Skeletal muscle satellite cell (primary cell): ENCODE measurements around the gene RAPGEF3.

ENCODE experiments used
- H3K27me3 ChIP-seq: 2 replicates; pipeline ENCODE4 v1.7.0; 2013; ENCODE audit warnings: low read length; ENCODE audit not compliant: control insufficient read depth, insufficient read depth
- H3K36me3 ChIP-seq: 2 replicates; pipeline ENCODE4 v1.7.0; 2013; ENCODE audit warnings: mild to moderate bottlenecking, control low read depth, low read length; ENCODE audit not compliant: insufficient read depth
- H3K4me1 ChIP-seq: 2 replicates; pipeline ENCODE4 v1.7.0; 2013; ENCODE audit warnings: low read length; ENCODE audit not compliant: control insufficient read depth, insufficient read depth
- H3K4me2 ChIP-seq: 2 replicates; pipeline ENCODE4 v1.7.0; 2013; ENCODE audit warnings: mild to moderate bottlenecking, low read length
- H3K4me3 ChIP-seq: 2 replicates; pipeline ENCODE4 v1.7.0; 2013; ENCODE audit warnings: low read length
- H3K9ac ChIP-seq: 2 replicates; pipeline ENCODE4 v1.7.0; 2013; ENCODE audit warnings: mild to moderate bottlenecking, low read depth, low read length, moderate library complexity
- H3K9me3 ChIP-seq: replicated peaks from 2 replicates; pipeline ENCODE4 v1.7.0; 2013; ENCODE audit warnings: mild to moderate bottlenecking, control low read depth, low read length

Gene RAPGEF3

DNA sequence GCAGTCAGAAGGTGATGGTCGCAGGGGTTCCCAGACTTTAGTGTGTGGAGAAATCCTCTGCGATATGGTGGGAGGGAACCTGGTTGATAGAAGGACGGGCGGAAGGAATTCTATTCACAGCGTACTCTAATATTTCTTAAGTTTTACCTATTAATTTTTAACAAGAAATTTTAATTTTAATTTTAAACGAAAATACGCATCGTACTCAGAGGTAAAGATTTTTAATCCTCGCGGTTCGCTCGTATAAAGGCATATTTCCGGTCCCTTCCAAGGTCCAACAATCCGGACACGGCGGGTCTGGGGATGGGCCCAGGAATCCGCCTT is 14.0 kb upstream of the RAPGEF3 start:
- H3K4me1 ChIP-seq = peaks cover 53% of the 10 kb centered on the region
- peak overlapping the region; percentile 83 for H3K4me3 ChIP-seq
- no peaks in the 10 kb centered on the region for H3K27me3 ChIP-seq
- H3K36me3 ChIP-seq = no peaks in the 10 kb centered on the region
- H3K9ac ChIP-seq = peak overlapping the region; percentile 76
- H3K4me2 ChIP-seq = peak overlapping the region; percentile 93
- H3K9me3 ChIP-seq = no peaks in the 10 kb centered on the region

DNA sequence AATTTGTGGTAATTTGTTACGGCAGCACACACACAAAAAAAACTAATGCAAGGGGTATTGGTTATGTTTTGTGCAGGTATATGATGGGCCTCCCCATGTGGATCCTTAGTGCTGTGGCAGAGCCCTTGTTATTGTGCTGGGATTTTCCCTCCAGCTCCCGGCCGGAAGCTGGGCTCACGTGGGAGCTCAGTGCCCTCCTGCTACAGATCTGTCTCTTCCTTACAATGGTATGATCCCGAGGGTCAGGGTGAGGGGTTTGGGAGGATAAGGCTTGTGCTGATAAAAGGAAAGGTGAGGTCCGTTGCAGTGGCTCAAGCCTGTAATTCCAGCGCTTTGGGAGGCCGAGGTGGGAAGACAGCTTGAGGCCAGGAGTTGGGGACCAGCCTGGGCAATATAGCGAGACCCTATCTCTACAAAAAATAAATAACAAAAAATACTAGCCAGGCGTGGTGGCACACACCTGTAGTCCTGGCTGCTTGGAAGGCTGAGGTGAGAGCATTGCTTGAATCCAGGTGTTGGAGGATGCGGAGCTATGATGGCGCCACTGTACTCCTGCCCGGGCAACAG is 13.5 kb upstream of the RAPGEF3 start:
- Histone ChIP-seq H3K4me1 (peaks cover 52% of the 10 kb centered on the region), H3K9ac (no peak overlapping the region), H3K9me3 (no peaks in the 10 kb centered on the region), H3K4me2 (peak overlapping the region; percentile 93), H3K36me3 (no peaks in the 10 kb centered on the region), H3K27me3 (no peaks in the 10 kb centered on the region), H3K4me3 (no peak overlapping the region)

DNA sequence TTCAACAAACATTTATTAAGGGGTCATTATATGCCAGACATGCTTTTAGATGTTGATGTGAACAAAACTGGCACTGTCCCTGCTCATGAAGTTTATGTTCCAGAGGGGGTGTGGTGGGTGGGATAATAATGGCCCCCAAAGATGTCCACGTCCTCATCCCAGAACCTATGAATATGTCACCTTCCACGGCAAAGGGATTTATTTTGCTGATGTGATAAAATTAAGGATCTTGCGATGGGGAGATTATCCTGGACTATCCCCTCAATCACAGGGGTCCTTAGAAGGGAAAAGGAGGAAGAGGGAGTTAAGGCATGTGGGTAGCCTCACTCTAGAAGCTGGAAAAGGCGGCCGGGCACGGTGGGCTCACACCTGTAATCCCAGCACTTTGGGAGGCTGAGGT is 12.6 kb upstream of the RAPGEF3 start:
- no peaks in the 10 kb centered on the region for H3K36me3 ChIP-seq
- no peaks in the 10 kb centered on the region for H3K9me3 ChIP-seq
- H3K27me3 ChIP-seq = no peaks in the 10 kb centered on the region
- no peak overlapping the region for H3K4me3 ChIP-seq
- no peak overlapping the region for H3K9ac ChIP-seq
- no peak overlapping the region for H3K4me2 ChIP-seq
- H3K4me1 ChIP-seq = peaks cover 44% of the 10 kb centered on the region

DNA sequence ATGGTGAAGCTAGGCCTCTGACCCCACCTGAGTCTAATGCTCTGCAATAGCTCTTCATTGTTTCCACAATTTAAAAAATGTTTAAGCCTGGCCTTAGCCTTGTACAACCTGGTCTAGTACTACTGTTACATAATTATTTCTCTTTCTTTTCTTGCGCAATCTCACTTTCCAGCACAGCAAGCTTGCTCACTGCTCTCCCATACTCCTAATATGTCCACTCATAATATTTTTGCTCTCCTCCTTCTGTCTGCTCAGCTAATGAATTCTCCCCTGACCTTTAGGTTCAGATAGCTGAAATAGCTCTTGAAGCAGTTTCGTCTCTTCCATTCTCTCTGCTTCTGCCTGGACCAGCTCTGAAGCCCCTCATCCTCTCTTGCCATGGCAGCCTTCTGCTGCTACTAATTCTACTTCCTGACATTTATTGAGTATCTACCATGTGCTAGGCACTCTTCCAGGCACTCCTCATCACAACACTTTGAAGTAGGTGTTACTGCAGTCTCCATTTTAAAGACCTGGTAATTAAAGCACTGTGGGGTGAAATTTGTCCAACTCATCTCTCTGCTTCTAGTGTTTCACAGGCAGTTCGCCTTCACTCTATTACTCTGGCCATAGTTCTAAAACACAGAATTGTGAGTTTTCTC is 11.5 kb upstream of the RAPGEF3 start:
- Histone ChIP-seq H3K9me3 (no peaks in the 10 kb centered on the region), H3K27me3 (no peaks in the 10 kb centered on the region), H3K9ac (no peak overlapping the region), H3K4me2 (no peak overlapping the region), H3K4me3 (no peak overlapping the region), H3K4me1 (peaks cover 33% of the 10 kb centered on the region), H3K36me3 (no peaks in the 10 kb centered on the region)

DNA sequence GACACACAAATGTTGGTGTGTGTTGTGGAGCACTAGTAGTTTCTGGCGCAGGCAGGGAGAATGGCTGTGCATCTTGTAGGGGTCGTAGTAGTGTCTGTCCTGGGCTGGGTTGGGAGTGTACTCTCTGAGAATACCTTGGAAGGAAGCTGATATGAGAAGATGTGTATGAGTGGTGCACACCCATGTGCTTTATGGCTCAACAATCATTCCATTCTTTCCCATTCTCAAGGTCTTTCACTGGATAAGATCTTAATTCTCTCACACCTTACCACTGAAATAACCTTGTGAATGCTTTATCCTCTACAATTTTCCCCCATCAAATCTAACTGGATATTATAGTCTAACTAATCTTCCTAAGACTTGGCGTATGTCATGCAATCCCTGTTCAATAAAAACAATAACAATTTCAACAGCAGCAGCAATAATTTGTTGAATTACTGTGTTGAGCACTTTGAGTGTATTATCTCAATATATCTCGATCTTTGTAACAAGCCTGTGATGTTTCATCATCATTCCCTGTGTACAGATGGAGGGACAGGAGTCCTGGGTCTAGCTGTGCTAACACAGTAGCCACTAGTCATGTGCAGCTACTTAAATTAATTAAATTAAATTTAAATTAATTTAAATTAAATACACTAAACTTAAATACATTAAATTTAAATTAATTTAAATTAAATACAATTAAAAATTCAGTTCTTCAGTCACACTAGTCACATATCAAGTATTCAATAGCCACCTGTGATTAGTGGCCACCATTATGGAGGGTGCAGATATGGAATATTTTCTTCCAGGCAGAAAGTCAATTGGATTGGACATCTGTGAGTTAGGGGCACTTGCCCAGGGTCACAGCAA is 10.8 kb upstream of the RAPGEF3 start:
- peaks cover 25% of the 10 kb centered on the region for H3K4me1 ChIP-seq
- H3K27me3 ChIP-seq = no peaks in the 10 kb centered on the region
- H3K9ac ChIP-seq = no peak overlapping the region

DNA sequence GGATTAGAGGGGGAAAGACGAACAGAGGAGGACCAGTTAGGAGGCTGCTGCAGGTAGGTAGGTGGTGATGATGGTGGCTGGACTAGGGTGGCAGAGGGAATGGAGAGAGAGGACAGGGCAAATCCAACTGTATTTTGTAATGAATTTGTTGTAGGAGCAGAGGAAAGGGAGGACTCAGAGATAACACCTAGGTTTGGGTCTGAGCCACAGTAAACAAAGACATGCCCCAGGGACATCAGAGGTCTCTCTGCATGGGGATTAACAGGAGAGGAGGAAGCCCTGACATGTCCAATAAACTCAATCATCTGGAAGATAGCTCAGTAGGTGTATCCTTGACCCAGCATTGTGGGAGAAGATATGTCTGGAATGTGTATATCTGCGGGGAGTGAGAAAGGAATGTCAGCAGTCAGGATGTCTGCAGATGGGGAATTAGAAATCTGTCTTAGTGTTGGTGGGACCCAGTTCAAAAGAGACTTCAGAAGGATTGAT is 9.7 kb upstream of the RAPGEF3 start:
- no peaks in the 10 kb centered on the region for H3K9me3 ChIP-seq
- H3K27me3 ChIP-seq = no peaks in the 10 kb centered on the region
- peaks cover 19% of the 10 kb centered on the region for H3K4me1 ChIP-seq
- no peak overlapping the region for H3K4me3 ChIP-seq
- H3K4me2 ChIP-seq = no peak overlapping the region
- no peak overlapping the region for H3K9ac ChIP-seq
- no peaks in the 10 kb centered on the region for H3K36me3 ChIP-seq

More for the DNA sequence above, 10.8 kb upstream of the RAPGEF3 start:
- Histone ChIP-seq H3K9me3 (no peaks in the 10 kb centered on the region), H3K4me2 (no peak overlapping the region), H3K36me3 (no peaks in the 10 kb centered on the region), H3K4me3 (no peak overlapping the region)

DNA sequence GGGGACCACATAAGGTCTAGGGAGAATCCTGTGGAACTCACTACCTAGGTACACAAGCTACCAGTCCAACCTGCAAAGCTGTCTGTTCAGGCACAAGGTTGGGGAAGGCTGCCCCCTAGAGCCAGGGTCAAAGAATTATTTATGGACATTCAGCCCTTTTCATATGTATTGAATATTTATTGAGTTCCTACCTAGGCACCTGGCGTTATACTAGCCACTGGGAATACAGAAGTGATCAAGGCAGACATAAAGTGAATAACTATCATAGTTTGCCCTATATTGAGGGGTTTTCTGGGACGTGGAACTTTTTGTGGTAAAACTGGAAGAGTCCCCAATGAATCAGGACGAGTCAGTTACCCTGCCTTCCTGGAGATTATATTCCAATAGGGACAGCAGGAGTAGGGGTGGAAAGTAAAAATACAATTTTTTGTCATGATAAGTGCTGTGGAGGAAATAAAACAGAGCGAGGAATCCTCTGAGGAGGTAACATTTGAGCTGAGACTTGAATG is 8.6 kb upstream of the RAPGEF3 start:
- Histone ChIP-seq H3K4me1 (peaks cover 19% of the 10 kb centered on the region), H3K9ac (no peak overlapping the region), H3K4me2 (no peak overlapping the region), H3K4me3 (no peak overlapping the region), H3K9me3 (no peaks in the 10 kb centered on the region), H3K27me3 (no peaks in the 10 kb centered on the region), H3K36me3 (no peaks in the 10 kb centered on the region)

DNA sequence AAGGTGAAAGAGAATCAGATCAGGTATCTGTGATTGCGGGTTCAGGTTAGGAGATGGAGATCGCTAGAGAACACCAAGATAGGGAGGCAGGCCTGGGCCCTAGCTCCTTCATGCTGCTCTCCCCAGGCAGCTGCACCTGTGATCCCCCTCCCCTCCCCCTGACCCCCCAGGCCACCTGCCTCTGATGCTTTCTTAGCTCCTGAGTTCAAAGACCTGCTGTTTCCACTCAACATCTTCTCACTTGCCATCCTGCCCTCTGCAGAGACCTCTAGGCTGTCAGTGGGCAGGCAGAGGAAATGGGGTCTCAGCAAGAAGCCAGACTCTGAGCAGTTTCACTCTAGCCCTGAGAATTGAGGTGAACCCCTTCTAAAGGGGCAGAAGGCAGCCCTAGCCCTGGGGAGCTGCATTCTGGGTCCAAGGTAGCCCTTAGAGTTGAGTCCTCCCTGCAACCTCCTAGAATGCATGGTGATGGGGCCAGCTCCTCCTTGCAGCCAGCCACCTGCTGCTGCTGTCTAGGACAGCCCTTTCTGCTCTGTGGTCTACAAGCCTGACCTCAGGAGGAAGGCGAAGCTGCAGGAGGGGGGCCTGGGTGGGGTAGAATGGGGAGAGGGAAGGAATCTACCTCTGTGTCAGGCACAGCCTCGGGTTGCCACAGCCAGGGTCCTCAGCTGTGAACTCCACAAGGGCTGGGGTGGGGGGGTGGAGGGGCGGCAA is 8.0 kb upstream of the RAPGEF3 start:
- H3K36me3 ChIP-seq = no peaks in the 10 kb centered on the region
- H3K4me1 ChIP-seq = peaks cover 19% of the 10 kb centered on the region
- no peak overlapping the region for H3K4me2 ChIP-seq
- no peaks in the 10 kb centered on the region for H3K9me3 ChIP-seq
- H3K27me3 ChIP-seq = no peaks in the 10 kb centered on the region
- H3K9ac ChIP-seq = no peak overlapping the region
- no peak overlapping the region for H3K4me3 ChIP-seq

DNA sequence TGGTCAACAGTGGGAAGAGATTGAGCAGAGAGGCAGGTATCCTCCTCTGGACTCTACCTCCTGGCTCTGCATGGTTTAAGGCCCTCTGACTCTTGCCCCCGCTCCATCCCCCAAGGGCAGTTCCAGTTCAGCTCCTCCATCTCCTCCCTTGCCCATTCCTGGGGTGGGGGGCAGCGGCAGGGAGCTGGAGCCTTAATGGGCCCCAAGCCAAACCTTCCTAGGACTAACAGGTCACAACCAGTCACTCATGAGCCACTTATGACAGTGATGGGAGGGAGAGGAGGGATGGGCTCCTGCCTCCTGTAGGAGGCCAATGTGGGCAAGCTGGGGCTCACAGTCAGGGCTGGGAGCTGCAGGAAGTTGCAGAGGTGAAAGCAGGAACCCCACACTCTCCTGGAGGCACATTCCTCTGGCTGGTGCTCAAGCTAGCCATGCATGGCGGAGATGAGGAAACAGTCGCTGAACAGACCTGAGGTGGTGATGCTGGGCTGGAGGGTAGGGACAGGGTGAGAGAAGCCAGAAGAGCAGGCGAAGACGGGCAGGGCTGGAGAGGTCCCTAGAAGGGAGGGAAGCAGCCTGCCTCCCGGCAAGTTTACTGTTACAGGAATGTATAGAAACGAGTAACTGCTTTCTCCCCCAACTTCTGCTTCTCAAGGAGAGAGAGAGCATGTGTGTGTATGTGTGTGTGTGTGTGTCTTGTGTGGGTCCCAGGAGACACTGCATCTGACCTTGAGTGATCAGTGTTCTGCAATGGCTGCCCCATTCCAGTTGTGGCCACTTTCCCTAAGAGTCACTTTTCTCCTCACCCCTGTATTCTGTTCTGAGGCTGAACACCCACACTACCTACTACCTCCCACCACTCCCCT is 5.0 kb upstream of the RAPGEF3 start:
- no peaks in the 10 kb centered on the region for H3K27me3 ChIP-seq
- H3K9ac ChIP-seq = no peak overlapping the region
- H3K4me2 ChIP-seq = no peak overlapping the region
- no peaks in the 10 kb centered on the region for H3K36me3 ChIP-seq
- no peaks in the 10 kb centered on the region for H3K9me3 ChIP-seq
- H3K4me1 ChIP-seq = peaks cover 18% of the 10 kb centered on the region
- H3K4me3 ChIP-seq = no peak overlapping the region

DNA sequence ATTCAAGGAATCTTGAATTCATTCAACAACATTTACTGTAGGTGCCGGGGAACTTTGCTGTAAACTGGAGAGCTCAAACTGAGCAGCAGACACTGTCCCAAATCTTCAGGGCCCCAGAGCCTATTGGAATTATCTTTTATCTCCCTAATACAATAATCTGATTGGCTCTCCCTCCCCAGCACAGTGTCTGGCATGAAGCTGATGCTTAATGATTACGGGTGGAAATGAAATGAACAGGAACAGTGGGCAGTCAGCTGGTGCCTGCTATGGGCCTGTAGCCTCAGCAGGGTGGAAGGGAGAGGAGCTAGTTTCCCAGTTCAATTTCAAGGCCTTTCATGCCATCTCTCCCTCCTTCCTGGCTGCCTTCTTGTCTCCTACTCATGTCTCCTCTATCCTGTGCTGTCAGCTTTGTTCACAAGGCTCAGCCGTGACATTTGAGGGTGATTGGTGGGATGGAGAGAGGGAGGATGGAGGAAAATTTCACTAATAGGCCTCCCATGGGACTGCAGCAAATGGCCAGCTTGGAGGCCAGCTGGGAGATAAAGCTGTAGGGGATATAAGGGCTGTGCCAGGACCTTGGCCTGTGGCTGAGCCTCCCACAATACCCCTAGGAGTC is 4.3 kb upstream of the RAPGEF3 start:
- Histone ChIP-seq H3K9me3 (no peaks in the 10 kb centered on the region), H3K36me3 (no peaks in the 10 kb centered on the region), H3K27me3 (no peaks in the 10 kb centered on the region), H3K4me2 (no peak overlapping the region), H3K9ac (no peak overlapping the region), H3K4me1 (peaks cover 18% of the 10 kb centered on the region), H3K4me3 (no peak overlapping the region)
